CD4-positive, alpha-beta T cell treated with Interleukin-10 for 1 hour (primary cell): ENCODE data around the gene KSR1.
"Not testable (repeated sequence)": the region's sequence is repeated elsewhere in the genome, so short reads cannot be mapped to it uniquely, and the experiment has no call there.

Experiments used
- DNase-seq: peaks from one replicate; pipeline ENCODE4 v3.0.0-alpha.2; 2020

The KSR1 gene

DNA sequence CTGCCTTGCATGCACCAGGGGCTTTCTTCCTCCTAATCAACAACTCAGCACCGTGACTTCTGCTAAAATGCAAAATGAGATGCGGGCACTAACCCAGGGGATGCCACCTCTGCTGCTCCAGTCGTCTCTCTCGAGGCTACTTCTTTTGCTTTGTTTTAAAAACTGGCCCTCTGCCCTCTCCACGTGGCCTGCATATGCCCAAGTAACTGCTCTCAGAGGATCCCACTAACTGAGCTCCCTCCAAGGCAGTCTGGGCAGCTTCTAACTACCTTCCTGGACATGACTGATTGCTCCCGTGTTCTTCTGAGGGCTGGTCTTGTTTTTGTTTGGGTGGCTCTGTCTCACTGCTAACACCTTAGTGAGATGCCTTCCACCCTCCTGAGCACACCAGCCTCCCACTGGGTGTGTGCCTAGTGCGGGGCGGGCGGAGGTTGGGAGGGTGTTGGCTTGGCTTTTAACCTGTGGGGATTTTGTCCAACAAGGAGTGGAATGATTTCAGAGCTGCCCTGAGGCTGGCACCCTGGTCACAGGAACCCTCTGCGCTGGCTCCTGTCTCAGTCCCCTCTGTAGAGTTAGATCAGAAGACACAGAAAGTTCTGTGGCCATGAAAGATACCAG lies 165.8 kb downstream of the KSR1 start:
- no peak for DNase-seq

DNA sequence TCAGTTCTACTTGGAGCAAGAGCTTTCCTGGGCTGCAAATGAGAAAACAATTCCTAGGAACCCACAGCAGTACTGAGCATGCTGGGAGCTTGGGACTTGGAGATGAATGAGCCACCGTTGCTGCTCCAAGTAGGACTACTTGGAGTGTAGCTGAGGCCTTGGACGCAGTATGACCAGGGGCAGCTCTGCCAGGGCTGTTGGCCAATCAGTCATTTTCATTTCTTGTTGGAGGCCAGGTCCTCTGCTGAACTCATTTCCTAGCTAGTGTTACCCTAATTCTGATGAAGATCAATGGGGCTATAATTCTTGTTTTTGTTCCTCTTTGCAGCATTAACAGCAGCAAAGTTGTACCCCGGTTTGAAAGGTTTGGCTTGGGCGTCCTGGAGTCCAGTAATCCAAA lies 166.7 kb downstream of the KSR1 start:
- DNase-seq, result no peak

DNA sequence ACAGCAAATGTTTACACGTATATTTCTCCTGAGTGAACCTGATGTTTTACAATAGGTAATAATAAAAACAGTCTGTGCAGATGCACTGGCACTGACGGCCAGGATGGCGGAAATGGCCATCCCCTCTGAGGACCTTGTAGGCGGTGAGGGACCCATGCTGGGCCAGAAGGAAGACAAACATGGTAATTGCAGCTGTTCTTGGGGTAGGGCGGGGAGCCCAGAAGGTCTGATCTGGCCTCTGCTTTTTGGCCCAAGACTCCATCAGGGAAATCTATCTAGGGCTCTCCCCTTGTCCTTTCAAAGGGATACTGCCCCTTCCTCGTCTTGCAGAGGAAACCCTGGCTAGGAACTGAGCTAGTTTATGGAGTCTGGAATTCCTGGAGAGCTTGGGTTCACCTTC lies 167.4 kb downstream of the KSR1 start:
- DNase-seq, result no peak

DNA sequence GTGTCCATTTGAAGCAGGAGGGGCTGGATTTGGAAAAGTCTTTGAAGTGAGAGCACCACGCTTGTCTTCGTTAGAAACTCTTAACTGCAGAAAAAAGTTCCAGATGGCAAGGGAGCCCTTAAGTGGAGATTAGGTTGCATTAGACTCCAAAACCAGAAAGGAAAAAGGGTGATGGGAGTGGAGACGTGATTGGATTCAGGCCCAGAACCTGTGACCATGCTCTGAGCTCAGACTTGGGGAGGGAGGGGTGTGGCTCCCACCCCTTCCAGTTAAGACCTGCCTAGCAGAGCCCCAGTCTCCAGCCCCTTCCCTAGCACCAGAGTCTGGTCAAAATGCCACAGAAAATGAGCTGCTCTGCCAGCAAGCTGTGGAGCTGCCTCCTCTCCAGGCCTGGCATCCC lies 168.3 kb downstream of the KSR1 start:
- no peak for DNase-seq

DNA sequence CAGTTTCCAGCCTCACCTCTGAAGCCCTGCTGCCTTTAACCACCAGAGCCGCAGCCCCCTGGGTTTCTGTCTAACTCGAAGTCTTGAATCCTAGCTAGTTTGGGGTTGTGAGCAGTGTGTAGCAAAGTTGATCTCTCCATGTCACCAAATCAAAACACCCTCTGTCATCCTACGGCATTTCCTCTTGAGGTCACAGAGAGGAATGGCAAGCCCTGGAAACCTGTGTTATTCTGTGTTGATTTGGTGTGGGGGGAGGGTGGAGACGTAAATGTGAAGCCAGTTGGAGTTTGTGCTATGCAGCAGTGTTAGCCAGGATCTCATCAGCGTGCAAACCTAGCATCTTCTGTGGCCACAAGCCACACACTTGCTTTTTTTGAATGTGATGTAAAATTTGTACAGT lies 169.6 kb downstream of the KSR1 start:
- no peak for DNase-seq

DNA sequence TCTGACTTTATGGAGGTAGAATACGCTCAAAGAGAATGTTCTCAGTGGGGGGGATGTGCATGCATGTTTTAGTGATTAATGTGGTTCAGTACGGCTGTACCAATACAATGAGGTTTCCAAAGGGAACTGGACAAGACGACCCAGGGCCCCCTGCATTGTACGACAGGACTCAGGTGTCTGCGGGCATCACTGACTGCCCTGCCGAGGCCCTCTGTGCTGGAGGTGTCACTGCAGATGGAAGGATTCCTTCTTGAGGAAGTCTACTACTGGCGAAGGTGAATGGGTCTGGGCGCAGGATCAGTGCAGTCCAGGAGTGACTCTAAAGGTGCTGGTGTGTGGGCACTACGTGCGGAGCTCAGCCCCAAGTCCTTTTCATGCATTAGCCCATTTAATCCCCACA lies 171.3 kb downstream of the KSR1 start:
- no peak for DNase-seq

DNA sequence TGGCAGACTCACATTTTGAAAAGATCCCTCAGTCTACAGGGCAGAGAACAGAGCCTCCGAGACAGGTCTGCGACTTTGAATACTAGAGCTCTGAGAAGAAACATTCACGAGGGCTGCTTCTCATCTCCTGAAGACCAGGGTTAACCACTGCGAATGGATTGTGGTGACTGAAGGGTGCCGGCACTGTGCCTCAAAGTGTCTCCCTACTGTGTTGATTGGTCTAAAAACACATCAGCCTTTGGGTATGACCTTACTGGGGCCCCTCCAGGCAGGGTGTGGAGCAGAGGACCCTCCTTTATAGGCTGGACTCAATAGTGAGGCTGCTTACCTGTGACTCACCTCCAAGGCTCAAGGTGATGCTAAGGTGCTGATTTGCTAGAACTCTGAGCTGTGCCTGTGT lies 172.1 kb downstream of the KSR1 start:
- no peak for DNase-seq

DNA sequence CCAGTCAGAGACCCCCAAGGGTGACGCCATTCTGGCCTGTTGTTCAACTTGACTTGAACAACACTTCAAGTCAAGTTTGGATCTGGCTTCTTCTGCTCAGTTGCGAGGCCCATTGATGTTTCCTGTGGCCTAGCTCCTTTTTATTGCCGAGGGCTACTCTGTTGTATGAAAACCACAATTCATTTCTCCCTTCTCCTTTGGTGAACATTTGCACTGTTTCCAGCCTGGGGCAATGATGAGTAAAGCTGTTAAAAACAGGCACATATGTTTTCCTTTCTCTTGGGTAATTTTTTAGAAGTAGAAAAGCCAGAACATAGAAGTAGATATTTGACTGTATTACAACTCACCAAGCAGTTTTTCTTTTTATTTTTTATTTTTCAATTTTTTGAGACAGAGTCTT lies 173.0 kb downstream of the KSR1 start:
- DNase-seq, result not testable (repeated sequence)

DNA sequence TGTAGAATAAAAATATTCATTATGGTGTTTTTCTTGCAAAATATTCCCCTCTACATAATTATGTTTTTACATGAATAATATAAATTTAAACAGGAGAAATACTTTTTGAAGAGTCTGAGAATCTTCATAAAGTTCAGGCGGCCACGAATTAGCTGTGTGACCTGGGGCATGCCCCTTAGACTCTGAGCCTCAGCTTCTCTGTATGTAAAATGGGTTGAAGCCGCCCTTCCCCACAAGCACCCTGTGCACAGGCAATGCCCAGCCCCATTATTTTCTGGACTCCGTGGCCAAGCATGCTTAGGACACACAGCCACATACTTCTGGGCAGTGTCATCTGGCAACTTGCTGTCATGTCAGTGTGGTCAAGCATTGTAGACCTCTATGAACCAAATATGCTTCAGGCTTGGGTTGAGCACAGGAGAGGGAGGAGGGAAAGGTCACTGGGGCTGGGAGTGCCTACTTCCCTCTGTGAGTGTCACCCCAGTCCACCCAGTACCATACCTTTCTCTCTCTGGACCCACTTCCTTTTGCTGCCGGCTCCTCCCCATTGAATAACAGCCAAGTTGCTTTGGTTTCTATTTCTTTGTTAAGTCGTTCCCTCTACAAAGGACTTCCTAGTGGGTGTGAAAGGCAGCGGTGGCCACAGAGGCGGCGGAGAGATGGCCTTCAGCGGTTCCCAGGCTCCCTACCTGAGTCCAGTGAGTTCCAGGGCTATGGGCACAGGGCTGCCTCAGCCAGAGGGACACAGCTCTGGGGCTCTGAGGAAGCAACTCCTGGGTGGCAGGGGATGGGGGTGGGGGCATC lies 174.6 kb downstream of the KSR1 start, which contains the start of gene LGALS9:
LGALS9 (plus strand) TSS at position 582 of the 804 bp plus-strand sequence; CDS start at position 660, 78 bp downstream.
- peak; percentile 62 for DNase-seq

DNA sequence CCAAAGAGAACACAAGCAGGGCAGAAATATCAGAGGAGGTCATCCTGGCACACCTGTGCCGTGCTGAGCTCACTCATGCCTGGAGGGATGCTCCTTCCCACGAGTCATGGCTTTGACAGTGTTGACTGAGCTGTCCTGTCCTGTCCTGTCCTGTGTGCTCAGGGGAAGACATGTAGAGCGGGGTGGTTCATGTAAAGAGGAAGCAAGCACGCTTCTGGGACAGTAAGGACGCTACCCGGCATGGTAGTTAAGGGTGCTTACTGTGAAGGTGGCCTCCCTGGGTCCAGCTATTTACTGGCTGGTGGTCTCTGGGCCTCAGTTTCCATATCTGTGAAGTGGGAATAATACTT lies 175.1 kb downstream of the KSR1 start:
- DNase-seq, result peak; percentile 25

DNA sequence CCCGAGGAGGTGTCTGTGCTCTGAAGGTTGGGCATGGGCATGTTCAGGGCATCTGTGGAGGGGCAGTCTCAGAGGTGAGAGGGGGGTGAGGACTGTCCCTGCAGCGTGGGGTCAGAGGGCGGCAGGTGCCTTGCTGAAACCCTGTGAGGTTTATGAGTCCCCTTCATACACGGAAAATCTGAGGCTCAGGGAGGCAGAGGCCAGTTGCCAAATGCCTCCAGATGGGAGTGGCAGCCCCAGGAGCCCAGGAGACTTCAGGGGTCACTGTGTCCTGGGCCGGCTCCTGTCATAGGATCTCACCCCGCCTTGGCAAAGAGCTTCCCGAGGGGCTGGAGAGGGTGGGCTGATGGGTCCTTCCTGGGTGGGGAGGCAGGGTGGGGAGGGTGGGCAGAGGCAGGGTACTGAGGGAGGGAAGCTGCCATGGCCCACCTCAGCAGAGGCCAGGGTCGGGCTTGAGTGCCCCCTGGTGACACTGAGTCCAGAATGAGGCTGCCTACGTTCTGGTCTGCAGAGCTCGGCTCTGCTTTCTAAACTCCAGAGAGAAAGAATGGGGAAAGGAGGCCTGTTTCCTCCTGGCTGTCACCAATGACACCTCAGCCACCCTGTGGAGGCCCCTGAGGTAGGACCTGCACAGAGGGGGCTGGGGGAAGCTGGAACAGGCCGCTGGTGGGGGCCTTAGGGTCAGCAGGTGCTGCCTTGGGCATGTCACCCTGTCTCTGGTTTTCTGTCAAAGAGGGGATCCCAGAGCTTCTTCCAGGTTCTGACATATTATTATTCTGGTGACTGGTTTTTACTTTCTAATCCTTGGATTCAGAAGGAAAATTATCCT lies 175.9 kb downstream of the KSR1 start:
- no peak for DNase-seq

DNA sequence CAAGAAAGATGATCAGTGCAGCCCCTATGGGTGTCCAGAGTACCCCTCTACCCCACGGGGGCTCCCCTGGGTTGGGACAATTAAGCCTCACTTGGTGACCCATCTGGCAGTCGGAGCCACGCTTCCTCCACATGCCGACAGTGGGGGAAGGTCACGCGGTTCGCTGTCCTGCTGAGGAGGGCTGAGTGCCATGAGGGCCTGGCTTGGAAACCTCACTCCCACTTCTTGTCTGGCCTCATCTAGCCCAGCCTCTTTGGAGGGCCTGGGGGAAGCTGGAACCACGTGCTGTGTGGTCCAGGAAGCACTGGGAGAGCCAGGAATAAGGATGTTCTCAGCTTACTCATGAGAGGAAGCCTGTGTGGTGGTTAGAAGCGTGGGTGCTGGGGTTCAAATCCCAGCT lies 176.5 kb downstream of the KSR1 start:
- not testable (repeated sequence) for DNase-seq

DNA sequence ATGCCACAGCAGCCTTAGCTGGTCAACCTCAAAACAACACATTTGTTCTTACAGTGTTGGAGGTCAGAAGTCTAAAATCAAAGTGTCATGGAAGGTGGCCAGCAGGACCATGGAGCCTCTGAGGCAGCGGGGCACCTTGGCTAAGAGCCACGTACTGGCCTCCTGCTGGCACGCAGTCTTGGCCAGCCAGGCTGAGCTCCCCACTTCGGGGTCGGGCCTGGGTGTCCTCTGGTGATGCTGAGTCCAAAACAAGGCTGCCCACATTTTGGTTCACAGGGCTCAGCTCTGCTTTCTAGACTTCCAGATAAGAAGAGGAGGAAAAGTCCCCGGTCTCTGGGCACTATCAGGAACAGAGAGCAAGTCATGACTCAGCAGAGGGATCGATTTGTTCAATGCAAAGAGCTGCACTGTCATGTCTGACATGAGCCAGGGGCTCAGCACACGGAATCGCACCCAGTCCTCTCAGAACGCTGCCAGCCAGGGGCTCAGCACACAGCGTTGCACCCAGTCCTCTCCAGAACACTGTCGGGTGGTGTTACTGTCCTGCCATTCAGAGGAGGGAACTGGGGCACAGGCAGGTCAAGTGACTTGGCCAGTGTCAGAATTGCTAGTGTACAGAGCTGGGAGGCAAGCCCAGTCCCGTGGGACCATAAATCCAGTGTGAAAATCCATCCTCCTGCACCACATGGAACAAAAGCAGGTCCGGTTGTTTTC lies 177.2 kb downstream of the KSR1 start:
- no peak for DNase-seq

DNA sequence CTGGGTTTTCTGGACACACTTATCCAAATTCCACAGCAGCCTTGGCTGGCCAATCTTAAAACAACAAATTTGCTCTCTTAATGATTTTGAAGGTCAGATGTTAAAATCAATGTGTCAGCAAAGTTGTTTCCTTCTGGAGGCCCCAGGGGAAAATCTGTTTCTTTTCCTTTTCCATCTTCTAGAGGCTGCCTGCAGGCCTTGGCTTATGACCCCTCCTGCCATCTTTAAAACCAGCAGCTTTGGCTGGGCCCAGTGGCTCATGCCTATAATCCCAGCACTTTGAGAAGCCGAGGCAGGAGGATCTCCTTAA lies 177.7 kb downstream of the KSR1 start:
- no peak for DNase-seq

DNA sequence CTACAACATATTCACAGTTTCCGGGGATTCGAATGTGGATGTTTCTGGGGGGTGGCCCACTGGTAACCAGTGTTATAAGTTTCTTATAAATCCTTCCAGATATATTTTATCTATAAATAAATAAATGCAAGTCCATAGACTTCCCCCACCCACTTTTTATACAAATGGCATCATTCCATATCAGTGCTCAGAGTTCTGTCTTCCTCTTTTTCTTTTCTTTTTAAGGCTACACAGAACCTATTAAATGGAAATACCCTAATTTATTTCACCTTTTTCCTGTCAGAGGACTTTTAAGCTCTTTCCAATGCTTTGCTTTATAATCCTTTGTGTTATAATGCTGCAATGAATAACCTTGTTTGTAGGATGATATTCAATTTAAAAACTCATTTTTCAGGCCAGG lies 178.5 kb downstream of the KSR1 start:
- DNase-seq, result no peak

DNA sequence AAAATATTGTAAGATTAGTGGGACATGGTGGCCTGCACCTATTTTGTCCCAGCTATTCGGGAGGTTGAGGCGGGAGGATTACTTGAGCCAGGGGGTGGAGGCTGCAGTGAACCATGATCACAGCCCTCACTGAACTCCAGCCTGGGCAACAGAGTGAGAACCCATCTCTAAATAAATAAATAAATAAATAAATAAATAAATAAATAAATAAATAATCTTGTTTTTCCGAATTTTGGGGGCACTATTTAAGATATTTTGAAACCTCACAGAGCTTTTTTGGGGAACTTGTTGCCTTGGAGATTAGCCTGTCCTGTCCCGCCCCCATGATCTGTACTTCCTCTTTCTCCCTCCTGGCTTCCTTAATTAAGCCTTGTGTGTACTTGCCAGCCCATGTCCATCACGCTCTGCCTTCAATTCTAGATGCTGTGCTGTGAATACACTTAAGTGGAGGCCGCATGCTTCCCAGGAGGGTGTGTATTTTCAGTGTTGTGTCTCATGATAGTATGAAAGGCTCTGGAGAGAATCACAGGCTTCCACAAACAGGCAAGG lies 179.1 kb downstream of the KSR1 start:
- no peak for DNase-seq

DNA sequence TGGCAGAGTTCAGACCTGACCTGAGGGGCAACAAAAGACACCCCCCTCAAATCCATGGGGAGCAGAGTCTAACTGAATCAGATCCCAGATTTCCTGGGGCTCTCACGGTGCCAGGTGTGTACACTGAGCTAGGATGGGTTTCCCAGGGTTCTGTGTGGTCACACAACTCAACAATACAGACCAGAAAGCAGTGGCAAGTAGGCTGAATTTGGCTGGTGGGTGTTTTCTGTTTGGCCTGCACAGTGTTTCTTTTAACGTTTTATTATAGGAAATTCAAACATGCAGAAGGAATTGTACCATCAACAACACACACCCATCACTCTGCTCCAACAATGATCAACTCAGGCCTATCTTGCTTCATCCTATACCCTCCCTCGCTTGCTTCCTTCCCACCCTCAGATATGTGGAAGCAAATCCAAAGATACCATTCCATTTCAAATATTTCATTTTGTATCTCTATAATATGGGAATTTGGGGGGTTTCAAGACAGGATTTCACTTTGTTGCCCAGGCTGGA lies 179.8 kb downstream of the KSR1 start:
- DNase-seq, result not testable (repeated sequence)

DNA sequence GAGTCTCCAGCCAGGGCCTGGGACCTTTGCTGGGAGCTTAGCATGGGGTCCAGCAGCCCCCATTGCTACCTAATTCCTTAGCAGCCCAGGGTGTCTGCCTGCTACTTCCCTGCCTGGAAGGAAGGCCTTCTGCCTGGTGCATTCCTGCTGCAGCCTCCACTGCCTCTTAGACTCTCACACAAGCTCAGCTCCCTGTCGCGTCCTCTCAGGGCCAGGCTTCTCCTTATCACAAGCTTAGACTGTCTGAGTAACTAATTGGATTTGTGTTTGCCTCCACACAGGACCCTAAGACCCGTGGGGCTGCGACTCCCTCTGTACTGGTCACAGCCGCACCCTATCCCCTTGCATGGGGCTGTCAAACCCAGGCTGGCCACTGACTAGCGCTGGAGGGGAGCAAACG lies 181.6 kb downstream of the KSR1 start:
- DNase-seq, result not testable (repeated sequence)

DNA sequence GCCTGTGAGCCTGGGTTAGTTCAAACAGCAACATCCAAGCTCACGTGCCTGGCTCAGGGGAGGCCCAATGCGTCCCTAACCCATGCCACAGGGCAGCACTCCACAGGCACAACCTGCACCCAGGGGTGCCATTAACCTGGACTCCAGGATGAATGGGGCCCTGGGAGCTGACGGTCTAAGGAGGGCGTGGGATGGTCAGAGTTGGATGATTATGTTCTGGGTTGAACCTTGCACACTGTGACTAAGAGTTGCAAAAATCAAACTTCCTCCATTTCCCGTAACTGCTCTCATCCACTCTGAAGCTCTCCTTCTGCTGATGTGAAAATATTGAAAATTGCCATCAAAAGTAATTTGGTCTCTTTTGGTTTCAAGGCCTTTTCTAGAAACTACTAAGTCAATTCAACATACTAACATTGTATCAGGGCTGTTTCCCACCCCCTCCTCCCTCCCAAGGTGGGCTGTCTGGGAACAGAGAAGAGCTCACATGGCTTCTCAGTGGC lies 182.2 kb downstream of the KSR1 start:
- DNase-seq, result not testable (repeated sequence)

DNA sequence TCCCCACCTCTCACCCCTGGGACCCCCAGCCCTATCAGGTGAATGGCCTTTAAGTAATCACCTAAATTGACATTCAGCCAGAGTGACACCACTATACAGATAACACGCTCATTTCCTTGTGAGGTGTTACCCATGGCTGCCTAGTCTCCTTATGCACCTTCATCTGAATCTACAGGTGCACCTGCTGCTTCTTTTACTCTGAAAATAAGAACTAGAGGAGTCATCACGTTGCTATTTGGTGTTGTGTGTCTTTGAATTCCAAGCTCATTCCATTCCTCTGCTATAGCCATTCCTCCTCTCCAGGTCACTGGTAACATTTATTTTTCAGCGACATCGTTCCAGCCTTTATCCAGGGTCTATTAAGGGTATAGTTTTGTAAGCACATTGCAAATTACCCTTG lies 184.5 kb downstream of the KSR1 start:
- no peak for DNase-seq

DNA sequence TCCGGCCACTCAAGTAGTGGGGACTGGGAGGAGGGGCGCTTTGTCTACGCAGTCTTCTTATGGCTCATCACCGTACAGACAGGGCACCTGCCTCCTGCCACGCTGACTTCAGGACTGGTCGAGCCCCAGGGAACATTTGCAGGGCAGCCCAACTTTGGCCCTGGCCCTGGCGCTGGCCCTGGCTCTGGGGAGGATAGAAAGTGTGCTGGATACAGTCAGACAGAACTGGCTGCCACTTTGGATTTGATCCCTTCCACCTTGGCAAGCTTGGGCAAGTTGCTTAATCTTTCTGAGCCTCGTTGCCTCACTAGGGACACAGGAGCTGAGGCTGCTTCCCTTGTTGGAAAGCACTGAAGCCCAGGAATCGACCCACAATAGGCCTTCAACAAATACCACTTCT lies 188.3 kb downstream of the KSR1 start:
- no peak for DNase-seq

DNA sequence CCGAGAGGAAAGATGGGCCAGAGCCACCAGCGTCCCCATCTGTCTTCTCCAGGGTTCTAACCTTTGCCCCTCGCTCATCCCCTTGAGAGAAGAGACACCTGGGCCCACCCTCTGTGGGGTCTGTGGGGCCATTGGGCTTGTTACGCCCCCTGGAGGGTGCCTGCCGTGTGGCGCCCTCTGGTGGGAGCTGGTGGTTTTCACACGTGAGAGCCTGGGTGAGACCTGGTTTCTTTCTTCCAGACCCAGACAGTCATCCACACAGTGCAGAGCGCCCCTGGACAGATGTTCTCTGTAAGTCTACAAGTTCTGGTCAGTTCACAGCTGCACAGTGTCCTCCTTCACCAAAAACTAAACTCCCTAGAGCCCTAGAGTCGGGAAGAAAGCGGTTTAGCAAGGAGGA lies 189.4 kb downstream of the KSR1 start:
- not testable (repeated sequence) for DNase-seq

DNA sequence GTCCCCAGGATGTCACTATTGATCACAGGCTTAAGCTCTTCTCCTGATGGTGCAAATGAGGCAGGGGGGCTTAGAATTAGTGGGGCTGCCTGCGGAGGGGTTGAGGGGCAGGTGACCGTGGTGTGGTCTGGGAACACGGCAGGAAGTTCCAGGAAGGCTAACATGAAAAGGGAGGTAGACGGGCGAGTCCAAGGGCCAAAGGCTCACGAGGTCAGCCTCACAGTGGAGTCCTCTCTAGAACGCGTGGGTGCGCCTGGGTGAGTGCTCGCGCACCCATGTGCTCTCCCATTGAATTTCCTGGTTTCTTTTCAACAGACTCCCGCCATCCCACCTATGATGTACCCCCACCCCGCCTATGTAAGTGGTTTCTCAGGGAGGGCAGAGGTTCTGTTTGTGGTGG lies 190.0 kb downstream of the KSR1 start:
- no peak for DNase-seq
